GM18951 (cell line): ENCODE measurements around the gene ZNF892.

Experiments used
- POLR2A ChIP-seq: IDR thresholded peaks from 4 replicates; pipeline ENCODE4 v1.6.1; 2011; ENCODE audit warnings: mild to moderate bottlenecking; ENCODE audit not compliant: insufficient read length, insufficient read depth; ENCODE audit errors: extremely low read depth
- in situ Hi-C: fragments of 300-500 bp; cut with MboI; formaldehyde crosslinking; loops from one replicate; pipeline ENCODE4 v1.12.0; 2022; ENCODE audit warnings: low sequenced_read_pairs, mixed read lengths, inconsistent platforms; ENCODE audit not compliant: unreplicated experiment

The ZNF892 gene

GRCh38 chr2:95207111-95207961 lies at the start of gene ZNF892:
Gene ZNF892, plus strand, starts transcription at chr2:95207521. Its CDS starts 295 bp downstream, at chr2:95207816.
- in situ Hi-C loops = no loop called here
- peak; percentile 77 for TF ChIP-seq POLR2A

GRCh38 chr2:95158441-95158840 lies 48.9 kb upstream of the ZNF892 start:
- in situ Hi-C loops = no loop called here
- TF ChIP-seq POLR2A = no peak

- TF ChIP-seq POLR2A = no peak
Measured at GRCh38 chr2:95158891-95159619, 48.3 kb upstream of the ZNF892 start.

GRCh38 chr2:95159690-95160449 lies 47.5 kb upstream of the ZNF892 start, which contains the start of gene ZNF514:
Gene ZNF514, minus strand, starts transcription at chr2:95159848. Its CDS starts 6,595 bp downstream, at chr2:95153253.
- in situ Hi-C loops = no loop called here
- TF ChIP-seq POLR2A = peak; percentile 39

More at GRCh38 chr2:95158891-95159619, 48.3 kb upstream of the ZNF892 start:
- in situ Hi-C loops = no loop called here

GRCh38 chr2:95165030-95165370 lies 42.3 kb upstream of the ZNF892 start:
- in situ Hi-C loops = no loop called here
- no peak for TF ChIP-seq POLR2A

- peak; percentile 94 for TF ChIP-seq POLR2A
- in situ Hi-C loops = no loop called here
Measured at GRCh38 chr2:95165371-95166064, 41.8 kb upstream of the ZNF892 start, which contains the start of gene ZNF2. Gene ZNF2, plus strand, starts transcription at chr2:95165809. Its CDS starts 10,418 bp downstream, at chr2:95176227.

- in situ Hi-C loops = no loop called here
- no peak for TF ChIP-seq POLR2A
Measured at GRCh38 chr2:95166065-95166763, 41.1 kb upstream of the ZNF892 start.

- in situ Hi-C loops = no loop called here
- no peak for TF ChIP-seq POLR2A
Measured at GRCh38 chr2:95171902-95172301, 35.4 kb upstream of the ZNF892 start.

- TF ChIP-seq POLR2A = no peak
Measured at GRCh38 chr2:95174031-95174542, 33.2 kb upstream of the ZNF892 start.

GRCh38 chr2:95179451-95179850 lies 27.9 kb upstream of the ZNF892 start:
- in situ Hi-C loops = no loop called here
- no peak for TF ChIP-seq POLR2A

More at GRCh38 chr2:95174031-95174542, 33.2 kb upstream of the ZNF892 start:
- in situ Hi-C loops = no loop called here

- no peak for TF ChIP-seq POLR2A
- in situ Hi-C loops = no loop called here
Measured at GRCh38 chr2:95181774-95182173, 25.5 kb upstream of the ZNF892 start.

- TF ChIP-seq POLR2A = no peak
- in situ Hi-C loops = no loop called here
Measured at GRCh38 chr2:95185197-95185596, 22.1 kb upstream of the ZNF892 start.
